Stimulated activated CD4-positive, alpha-beta T cell treated with anti-CD3 and anti-CD28 coated beads, Interleukin-2, amount 100 ng/mL, for 24 hours (primary cell): ENCODE data around the gene NRIP1.
"Not testable (repeated sequence)": the region's sequence is repeated elsewhere in the genome, so short reads cannot be mapped to it uniquely, and the experiment has no call there.

Source experiments
- DNase-seq, 2 donors: peaks; one replicate each; pipeline ENCODE4 v3.0.0-alpha.2; 2020

The NRIP1 gene

DNA sequence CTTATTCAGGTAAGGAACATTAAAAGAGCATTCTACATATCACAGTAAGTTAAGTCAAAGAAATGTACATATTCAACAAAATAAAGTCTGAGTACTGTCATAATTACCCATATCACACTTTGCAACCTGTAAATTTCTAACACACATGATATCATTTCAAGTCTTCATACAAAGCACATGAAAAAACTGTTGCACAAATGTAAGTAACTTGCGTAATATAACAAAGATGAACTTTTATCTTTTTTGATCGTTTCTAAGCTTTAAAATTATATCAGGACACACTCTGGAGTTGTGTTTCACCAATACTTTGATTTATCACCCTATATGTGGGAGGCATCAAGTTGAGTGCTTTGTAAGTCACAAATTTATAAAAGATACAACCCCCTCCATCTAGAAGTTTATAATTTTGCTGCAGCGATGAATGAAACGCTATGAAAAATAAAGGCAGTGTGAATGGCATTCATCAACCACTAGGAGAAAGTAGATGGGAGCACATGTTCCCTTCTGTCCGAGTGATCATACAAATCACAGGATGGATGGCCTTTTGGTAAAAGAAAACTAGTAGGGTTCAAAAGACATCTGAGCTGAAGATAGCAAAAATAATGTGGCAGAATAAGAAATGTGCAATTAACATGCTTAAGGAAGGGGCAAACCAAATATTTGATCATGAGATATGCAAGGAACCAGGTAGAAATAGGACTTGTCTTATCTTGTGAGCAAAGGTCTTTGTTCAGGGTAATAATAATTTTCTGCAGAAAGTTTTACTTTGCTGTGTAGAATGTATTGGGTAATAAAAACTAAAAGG, 27.5 kb downstream of the NRIP1 start:
- no peak for DNase-seq

DNA sequence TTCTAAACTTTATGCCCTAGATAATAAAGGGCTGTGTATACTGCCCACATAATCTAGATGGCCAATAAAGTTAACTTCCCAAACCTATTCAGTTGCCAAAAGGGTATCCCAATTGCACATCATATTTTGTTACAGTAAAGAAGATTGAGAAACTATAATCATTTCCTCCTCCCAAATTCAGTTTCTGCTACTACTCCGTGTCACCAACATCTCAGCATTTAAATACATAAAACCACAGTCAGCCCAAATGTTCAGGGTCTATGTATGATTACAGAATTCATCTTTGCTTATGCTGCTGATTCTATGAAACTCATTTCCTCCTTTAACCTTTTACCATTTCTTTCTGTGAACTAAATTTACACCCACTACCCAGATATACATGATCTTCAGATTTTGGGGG, 28.6 kb downstream of the NRIP1 start:
- no peak for DNase-seq

DNA sequence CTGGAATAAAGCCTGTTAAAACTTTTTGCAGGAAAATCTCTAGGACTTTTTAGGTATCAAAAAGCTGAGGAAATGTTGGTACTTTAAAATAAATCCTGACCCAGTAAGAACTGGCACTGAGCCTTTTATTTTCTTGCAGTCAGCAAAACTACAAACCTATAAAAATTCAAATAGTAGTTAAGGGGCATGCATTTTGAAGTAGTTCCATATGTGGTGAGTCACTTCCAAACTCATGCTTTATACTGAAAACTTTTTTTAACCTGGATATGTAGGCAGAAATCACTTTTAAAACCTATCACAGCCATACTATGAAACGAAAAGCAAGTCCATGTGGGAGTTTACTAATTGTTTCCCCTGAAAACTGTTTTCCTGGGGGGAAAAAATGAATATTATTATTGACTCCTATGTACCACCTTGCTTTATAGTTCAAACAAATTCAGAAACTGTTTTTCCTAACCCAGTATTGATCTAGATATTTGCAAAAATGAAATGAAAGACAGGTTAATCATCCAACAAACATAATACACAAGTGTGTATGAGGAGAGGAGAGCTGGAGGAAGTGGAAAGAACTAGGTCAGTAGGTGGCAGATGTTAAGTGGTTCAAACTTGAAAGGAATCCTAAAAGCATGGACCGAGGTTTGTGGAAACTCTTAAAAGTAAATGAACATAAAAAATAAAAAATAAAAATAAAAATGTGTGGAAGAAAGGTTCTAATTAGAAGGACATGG, 30.5 kb downstream of the NRIP1 start:
- no peak for DNase-seq

DNA sequence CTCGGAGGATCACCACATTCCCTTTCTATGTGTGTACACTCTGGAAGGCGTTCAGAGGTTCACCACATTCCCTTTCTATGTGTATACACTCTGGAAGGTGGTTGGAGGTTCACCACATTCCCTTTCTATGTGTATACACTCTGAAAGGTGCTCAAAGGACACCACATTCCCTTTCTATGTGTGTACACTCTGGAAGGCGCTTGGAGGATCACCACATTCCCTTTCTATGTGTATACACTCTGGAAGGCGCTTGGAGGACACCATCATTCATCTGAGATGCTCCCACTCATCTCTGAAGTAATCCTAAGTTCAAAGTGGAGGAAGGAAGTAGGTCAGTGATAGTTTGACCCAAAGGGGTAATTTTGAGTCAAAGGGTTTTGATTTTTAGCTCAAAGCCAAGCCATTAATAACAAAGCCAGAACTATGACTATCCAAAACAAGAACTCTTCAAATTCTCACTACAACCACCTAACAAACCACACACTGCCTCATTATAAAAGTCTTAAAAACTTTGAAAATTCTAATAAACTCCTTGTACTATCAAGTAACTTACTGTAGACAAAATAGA, 32.9 kb downstream of the NRIP1 start:
- no peak for DNase-seq

DNA sequence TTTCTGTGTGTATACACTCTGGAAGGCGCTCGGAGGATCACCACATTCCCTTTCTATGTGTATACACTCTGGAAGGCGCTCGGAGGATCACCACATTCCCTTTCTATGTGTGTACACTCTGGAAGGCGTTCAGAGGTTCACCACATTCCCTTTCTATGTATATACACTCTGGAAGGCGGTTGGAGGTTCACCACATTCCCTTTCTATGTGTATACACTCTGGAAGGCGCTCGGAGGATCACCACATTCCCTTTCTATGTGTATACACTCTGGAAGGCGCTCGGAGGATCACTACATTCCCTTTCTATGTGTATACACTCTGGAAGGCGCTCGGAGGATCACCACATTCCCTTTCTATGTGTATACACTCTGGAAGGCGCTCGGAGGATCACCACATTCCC, 33.4 kb downstream of the NRIP1 start:
- not testable (repeated sequence) for DNase-seq

DNA sequence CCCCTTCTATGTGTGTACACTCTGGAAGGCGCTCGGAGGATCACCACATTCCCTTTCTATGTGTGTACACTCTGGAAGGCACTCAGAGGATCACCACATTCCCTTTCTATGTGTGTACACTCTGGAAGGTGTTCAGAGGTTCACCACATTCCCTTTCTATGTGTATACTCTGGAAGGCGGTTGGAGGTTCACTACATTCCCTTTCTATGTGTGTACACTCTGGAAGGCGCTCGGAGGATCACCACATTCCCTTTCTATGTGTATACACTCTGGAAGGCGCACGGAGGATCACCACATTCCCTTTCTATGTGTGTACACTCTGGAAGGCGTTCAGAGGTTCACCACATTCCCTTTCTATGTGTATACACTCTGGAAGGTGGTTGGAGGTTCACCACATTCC, 33.9 kb downstream of the NRIP1 start:
- not testable (repeated sequence) for DNase-seq

DNA sequence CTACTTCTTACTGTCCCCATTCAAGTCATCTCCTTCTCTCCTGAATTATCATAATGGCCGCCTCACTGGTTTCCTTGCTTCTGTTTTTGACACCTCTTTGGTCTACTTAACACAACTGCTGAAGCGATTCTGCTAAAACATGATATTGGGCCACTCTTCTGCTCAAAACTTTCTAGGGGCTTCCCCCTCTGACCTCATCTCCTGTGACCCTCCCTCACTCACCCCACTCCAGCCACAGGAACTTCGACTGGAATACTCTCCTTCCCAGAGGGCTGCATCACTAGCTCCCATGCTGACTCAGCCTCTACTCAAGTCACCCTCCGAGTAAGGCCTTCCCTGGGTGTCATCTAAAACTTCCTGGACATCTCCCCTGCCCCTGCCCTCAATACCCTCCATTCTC, 35.7 kb downstream of the NRIP1 start:
- no peak for DNase-seq

DNA sequence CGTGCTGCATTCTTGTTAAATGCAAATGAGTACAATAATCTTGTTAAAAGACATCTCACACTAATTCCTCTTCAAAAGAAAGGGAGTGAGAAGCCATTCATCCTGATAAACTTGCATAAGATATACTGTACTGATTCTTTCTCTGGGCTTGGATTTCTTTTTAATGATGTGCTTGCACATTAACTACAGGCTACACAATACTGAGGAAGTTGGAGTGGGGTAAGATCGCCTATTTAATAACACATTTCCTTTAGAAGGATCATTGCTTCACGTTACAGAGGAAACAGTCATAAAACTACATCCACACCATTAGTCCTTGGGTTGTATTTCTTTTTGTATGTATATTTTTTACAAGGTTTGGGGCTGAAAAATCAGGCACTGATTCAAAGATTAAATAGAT, 36.6 kb downstream of the NRIP1 start:
- no peak for DNase-seq

DNA sequence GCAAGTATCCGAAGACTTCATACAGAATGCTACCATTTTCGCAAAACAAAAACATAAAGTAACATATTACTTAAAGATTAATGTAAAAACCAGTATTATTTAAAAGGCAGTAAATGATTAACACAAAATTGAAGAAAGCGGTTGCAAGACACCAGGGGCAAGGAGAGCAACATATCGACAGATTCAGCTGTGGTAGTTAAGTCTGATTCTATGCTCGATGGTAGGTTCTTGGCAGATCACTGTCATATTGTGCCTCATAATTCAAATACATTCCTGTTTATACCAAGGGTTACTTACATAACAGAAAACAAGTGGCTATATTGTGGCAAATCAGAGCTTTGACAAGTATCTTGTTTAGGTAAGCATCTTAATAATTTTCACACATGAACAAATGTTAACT, 37.7 kb downstream of the NRIP1 start:
- no peak for DNase-seq

DNA sequence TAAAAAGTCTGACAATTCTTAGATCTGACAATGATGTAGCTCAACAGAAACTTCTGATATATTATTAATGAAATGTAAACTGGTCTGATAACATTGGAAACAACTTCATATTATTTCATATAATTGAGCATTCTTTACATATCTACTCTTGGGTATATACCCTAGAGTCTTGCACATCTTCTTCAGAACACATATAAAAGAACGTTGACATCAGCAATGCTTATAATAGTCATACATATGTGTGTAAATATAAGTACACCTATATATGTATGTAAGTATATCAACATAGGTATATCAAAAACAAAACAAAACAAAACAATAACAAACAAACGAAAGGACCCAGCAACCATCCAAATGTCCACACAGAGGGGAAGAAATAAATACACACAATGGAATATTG, 38.4 kb downstream of the NRIP1 start:
- no peak for DNase-seq

DNA sequence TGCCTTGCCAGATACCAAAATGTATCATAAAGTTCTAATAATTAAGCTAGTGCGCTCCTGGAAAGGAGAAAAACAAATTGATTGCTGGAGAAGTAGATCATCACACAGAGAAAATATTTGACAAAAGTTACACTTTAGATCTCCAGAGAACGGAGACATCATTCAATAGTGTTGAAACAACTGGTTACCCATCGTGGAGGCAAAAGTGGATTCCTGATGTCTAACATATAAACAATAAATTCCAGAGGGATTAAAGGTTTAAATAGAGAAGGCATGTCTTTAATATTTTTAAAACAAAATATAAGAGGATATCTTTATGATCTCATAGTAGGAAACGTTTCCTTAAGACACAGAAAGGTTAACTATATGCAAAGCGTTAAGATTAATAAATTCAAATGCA, 41.0 kb downstream of the NRIP1 start:
- no peak for DNase-seq

DNA sequence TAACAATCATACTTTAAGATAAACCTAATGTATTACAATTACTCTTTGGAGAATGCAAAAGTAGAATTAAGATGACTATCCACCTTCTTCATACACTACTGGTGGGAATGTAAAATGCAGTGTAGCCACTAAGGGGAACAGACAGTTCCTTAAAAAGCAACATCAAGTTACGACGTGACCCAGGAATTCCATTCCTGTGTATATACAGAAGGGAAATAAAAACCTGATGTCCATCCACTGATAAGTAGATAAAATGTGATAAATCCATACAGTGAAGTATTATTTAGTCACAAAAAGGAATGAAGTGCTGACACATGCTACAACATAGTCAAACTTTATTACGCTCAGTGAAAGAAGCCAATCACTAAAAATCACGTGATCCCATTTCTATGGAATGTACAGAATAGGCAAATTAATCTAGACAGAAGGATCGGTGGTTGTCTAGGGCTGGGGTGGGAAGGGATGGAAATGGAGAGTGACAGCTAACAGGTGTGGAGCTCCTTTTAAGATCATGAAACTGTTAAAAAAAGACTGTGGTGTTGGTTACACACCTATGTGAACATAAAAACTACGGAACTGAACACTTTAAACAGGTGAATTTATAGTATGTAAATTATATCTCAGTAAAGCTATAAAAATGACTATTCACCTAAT, 42.1 kb downstream of the NRIP1 start:
- no peak for DNase-seq

DNA sequence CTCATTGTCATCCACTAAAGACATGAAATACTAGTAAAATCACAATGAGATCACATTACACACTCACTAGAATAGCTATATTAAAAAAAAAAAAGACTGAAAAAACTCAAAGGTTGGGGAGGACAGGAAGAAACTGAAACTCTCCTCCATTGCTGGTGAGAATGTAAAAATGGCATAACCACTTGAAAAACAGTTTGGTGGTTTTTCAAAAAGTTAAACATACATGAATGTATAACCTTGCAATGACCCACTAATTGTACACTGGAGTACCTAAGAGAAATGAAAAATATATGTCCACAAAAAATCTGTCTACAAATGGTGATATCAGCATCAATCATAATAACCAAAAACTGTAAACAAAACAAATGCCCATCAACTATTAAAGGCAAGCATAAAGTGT, 44.0 kb downstream of the NRIP1 start:
- DNase-seq, result no peak

DNA sequence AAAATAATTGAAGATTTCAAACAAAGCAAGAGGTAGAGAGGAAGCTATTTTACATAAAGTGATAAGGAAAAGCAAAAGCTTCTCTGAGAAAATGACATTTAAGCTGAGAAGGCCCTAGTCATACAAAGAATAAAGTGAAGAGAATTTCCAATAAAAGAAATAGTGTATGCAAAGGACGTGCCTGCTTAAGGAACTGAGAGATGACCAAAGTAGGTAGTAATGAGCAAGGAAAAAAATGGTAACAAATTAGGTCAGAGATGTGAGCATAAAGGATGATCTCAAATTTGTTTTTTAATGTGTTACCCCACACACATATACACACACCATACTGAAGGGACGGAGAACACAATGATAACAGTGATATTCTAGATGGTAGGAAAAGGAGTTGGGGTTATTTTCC, 46.4 kb downstream of the NRIP1 start:
- DNase-seq, result no peak

DNA sequence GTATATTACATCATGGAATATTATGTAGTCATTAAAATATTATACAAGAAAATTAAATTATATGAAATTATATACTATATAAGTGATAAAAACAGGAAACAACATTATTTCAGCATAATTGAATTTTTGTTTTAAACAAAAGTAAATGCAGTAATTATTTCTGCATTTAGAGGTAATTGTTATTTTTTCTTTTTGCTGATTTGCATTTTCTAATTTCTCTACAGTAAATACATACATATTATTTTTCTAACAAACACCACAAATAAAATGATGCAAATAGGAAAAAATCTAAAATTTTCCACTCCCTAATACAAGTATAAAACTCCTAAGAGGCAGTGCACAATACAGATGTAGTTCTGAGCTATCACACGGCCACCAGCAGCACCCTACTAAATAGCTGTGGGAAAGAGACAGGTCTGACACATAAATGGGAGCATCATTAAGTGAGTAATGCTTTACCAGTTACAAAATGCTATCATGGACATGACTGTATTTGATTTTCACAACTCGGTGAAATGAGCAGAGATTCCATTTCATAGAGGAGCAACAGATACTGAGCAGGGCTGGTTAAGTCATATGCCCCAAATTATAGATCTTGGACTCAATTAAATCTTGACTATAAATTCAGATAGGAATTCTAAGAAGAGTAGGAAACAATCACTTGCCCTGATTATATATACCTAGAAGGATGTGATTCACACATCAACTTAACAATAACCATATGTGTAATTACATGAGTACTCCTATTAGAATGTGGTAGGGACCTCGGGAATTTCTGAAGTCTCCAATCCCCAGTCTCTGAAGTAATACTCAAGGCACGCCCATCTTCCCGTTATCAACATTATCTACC, 49.0 kb downstream of the NRIP1 start:
- DNase-seq, result no peak

DNA sequence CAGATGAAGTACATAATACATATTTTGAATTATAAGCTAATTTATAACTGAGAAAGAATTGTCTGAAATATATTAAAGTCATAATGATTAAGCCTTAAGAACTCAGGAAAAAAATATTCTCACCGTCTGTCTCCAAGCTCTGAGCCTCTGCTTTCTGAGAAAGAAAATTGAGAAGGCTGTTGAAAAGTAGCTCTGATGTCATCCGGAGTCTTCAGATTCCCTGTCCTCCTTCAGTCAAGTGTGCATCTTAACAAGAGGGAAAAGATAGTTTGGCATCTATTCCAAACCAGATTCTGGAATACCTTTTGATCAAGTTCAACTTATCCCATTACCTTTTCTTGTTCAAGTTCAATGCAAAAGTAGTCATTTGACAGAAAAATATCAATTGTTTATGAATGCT, 50.6 kb downstream of the NRIP1 start:
- no peak for DNase-seq

DNA sequence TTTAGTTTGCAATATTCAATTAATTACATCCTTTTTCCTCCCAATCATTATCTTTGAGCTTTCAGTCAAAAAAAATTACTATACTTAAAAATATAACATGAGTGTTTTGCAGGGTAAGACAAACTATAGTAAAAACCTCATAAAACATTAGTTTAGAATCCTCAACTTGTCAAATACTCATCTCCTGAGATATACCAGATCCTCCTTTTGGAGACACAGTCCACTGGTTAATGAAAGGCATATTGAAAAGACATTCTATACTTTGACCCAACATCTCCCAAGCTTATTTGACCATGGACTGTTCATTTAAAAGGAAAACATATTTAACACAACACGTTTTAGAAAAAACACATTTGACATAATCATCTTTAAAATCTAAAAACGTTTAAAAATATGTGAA, 52.8 kb downstream of the NRIP1 start:
- DNase-seq, result no peak

DNA sequence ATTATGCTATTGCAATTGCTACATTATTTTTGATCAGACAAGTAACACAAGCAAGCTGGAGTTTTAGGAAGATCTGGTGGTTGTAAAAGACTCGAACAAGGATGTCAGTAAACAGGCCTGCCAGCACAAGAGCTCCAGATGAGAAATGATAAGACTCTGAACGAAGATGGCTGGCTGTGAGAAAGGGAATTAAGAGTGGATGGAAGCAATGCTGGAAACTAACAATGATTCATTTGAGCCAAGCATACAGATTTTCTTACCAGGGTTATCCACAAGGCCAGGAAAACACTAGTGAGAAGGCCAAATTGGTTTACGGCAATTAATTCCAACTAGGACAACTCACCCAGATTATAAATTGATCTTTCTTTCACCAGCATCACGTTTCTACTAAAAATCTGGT, 54.2 kb downstream of the NRIP1 start:
- no peak for DNase-seq

DNA sequence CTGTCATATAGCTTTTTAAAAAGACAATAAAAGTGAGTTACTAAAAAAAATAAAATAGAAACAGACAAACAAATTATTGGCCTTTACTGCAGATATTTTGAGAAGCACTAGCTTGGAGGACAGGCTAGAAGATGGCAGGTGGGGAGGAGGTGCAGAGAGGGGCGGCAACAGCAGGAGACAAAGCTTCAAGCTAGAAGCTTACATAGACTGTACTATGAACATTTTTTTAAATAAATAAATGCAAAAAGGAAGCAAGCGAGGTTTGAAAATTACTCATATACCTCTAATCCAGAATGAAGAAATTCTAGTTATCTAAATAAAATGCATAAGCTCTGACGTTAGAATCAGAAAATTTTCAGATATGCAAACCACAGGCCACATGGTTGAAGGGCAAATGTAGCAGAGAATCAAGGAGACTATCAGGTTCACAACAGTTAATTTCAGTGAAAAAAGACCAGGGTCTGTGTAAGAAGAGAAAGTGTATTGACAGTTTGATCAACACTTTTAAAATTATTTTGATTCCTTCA, 54.9 kb downstream of the NRIP1 start:
- DNase-seq, result no peak

DNA sequence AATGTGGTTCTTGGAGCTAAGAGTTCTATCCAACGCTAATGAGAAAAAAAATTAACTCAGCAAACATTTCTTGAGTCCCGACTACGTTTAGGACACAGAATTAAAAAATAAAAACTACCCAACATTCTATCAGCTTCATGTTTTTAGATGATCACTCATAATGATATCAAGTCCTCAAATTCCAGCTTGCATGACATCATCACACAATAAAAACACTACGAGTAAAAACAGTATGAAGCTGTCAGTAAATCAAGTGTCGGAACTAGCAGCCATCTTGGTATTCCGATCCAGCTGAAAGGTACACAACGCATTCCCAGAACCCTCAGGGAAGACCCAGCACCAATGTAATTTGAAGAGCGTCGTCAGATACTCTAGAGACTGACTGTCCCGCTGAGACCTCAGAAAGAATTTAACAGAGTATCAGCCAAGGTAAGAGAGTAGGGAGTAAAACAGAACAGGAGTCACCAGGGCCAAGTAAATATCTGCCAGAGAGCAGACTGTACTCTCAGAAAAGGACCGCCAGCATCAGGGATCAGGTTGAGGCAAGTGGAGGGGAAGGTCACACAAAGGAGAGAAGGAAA, 57.0 kb downstream of the NRIP1 start:
- no peak for DNase-seq

DNA sequence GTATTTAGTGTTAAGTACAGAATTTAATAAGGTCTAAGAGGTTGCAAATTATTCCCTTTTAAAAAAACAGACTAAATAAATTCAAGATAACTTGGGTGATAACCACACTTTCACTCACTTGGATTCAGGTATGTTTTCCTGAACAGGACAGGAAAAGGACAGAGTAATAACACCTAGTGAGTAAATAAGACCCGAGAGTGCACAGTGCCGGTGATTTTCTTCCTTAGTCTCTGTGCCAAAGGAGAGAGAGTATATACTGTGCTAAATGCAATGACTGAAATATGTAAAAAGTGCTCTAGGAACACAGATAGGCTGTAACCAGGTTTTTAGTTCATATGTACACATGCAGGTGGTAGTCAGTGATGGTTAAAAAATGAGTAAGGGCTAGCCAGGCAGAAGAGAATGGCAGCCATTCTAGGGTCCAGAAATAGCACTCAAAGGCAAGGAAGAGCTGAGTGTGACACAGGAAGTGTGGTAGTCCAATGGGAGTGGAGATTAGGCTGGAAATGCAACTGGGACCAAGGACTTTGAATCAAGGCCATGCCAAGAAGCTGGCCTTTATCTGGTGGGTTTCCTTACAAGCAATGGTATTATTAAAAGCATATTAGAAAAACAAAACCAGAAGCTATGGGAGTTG, 58.1 kb downstream of the NRIP1 start:
- no peak for DNase-seq

DNA sequence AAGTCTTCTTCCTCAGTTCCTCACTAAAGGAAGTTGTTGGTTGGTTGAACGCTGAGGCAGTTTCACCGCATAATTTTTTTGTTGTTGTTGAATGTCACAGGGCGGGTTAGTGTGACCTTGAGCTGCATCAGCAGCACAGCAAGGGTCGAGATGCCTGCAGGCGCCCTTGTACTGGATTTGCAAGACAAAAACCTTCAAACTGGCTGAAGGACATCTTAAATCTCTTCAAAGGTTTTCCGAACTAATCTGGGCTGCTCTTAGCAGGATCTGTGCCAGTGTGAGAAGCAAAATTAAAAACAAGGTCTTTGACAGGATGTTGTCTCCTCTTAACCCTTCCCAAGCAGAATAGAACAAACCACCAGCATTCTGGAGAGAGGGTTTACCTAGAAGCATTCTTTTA, 59.4 kb downstream of the NRIP1 start:
- no peak for DNase-seq
